ENCODE results near the gene TMEM161B.

GRCh38 chr5:88145611-88146467, 122.8 kb downstream of the TMEM161B start:
- TF ChIP-seq CTCF (IDR thresholded peaks at IDR 0.05) (no peak), POLR2A (IDR thresholded peaks at IDR 0.05) (no peak)

All from heart left ventricle (tissue), 13 donors.